Uterus (tissue), 2 donors: ENCODE measurements around the gene GABRR3.

Source experiments
- CTCF ChIP-seq, 4 experiments: fragments of 200-600 bp in 2 of 4; fragments of 450-650 bp in 2 of 4; sonication (generic) in 2 of 4; IDR thresholded peaks; one replicate each; pipeline ENCODE4 v1.5.1; 2016 to 2019; ENCODE audit warnings: antibody characterized with exemption in 4 of 4, mild to moderate bottlenecking in 2 of 4, moderate library complexity in 1 of 4
- POLR2A ChIP-seq, 2 donors: fragments of 450-650 bp; IDR thresholded peaks; one replicate each; pipeline ENCODE4 v1.6.1; 2016; ENCODE audit warnings: antibody characterized with exemption in 2 of 2, mild to moderate bottlenecking in 1 of 2, moderate library complexity in 1 of 2

- TF ChIP-seq CTCF (IDR thresholded peaks at IDR 0.05): no peak
- no peak for TF ChIP-seq POLR2A (IDR thresholded peaks at IDR 0.05)
Observed at GRCh38 chr3:98070840-98071239, 35.7 kb upstream of the GABRR3 start.
